Measurements from ENCODE around the gene DAPK1.

GRCh38 chr9:87620731-87621322 lies 123.2 kb downstream of the DAPK1 start:
- TF ChIP-seq CTCF (IDR thresholded peaks at IDR 0.05; ENCODE audit: poor library complexity) = no peak
- TF ChIP-seq EZH2phosphoT487 (IDR thresholded peaks at IDR 0.05; ENCODE audit: low read depth, severe bottlenecking, unreplicated experiment) = no peak
